ENCODE results near the gene KDM4C.

DNA sequence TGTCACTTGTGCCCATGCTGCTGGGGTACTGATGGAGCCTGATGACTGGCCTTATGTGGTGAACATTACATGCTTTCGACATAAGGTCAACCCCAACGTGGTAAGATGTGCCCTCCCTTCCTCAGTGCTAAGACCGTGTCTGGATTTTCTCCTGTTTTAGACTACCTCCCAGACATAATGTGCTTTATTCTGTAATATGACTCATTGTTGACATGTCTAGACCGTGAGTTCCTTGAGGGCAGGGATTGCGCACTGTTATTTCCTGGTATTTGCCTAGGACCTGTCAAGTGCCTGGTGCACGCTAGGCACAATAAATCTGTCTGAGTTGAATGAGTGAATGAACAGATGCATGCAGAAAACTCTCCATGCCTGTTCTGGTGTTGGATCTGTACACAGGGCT lies 346.0 kb downstream of the KDM4C start:
- TF ChIP-seq, protein P1, sequence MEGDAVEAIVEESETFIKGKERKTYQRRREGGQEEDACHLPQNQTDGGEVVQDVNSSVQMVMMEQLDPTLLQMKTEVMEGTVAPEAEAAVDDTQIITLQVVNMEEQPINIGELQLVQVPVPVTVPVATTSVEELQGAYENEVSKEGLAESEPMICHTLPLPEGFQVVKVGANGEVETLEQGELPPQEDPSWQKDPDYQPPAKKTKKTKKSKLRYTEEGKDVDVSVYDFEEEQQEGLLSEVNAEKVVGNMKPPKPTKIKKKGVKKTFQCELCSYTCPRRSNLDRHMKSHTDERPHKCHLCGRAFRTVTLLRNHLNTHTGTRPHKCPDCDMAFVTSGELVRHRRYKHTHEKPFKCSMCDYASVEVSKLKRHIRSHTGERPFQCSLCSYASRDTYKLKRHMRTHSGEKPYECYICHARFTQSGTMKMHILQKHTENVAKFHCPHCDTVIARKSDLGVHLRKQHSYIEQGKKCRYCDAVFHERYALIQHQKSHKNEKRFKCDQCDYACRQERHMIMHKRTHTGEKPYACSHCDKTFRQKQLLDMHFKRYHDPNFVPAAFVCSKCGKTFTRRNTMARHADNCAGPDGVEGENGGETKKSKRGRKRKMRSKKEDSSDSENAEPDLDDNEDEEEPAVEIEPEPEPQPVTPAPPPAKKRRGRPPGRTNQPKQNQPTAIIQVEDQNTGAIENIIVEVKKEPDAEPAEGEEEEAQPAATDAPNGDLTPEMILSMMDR (IDR thresholded peaks at IDR 0.05): no peak
- TF ChIP-seq POLR2AphosphoS5 (IDR thresholded peaks at IDR 0.05) (no peak), EP300 (IDR thresholded peaks at IDR 0.05; ENCODE audit: low read depth) (no peak), POLR2A (IDR thresholded peaks at IDR 0.05) (no peak)
